ENCODE data around the gene ATAD3B.
"Not testable (repeated sequence)": the region's sequence is repeated elsewhere in the genome, so short reads cannot be mapped to it uniquely, and the experiment has no call there.

Gene ATAD3B

DNA sequence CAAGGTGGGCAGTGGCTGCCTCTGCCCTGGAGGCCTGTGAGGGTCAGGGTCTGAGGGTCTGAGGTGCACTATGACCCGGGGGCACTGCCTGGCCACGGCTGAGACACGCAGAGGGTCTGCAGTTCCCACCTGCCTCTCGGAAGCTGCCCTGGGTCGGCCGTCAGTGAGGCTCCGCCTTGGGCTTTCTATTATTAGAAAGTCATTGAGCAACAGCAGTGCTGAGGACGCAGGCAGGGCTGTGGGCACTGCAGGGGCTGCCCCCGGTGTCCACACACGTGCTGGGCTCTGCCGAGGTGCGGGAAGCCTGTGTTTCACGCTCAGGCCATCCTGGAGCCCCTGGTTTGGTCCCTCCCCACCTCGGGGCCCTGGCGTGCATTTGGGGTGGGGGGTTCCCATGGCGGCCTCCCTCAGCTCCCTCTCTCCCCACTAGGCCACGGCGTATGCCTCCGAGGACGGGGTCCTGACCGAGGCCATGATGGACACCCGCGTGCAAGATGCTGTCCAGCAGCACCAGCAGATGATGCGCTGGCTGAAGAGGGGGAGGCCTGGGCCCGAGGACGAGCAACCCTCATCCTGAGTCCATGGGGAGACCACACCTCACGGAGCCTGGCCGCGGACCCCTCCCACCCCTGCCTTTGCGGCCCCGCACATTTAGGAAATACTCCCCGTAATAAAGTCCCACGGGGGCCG, 37.4 kb downstream of the ATAD3B start:
- in situ Hi-C loops (cut with HindIII; ENCODE audit: low sequenced_read_pairs): not testable (repeated sequence)

DNA sequence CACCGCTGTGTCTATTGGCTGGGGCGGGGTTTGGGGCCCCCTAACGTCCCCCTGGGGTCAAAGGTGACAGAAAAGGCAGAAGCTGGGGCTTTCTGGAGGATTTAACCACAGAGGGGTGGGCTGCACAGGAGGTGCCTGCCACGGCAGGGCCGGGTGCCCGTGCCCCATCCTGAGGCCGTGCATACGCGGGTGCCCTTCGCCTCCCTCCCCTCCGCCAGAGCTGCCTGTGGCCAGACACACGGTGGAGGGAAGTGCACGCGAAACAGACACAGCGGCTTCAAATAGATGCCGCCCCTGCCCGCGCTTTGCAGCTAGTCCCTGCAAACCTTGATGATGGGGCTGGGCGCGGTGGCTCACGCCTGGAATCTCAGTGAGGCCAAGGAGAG, 37.9 kb downstream of the ATAD3B start:
- in situ Hi-C loops (cut with HindIII; ENCODE audit: low sequenced_read_pairs): not testable (repeated sequence)

DNA sequence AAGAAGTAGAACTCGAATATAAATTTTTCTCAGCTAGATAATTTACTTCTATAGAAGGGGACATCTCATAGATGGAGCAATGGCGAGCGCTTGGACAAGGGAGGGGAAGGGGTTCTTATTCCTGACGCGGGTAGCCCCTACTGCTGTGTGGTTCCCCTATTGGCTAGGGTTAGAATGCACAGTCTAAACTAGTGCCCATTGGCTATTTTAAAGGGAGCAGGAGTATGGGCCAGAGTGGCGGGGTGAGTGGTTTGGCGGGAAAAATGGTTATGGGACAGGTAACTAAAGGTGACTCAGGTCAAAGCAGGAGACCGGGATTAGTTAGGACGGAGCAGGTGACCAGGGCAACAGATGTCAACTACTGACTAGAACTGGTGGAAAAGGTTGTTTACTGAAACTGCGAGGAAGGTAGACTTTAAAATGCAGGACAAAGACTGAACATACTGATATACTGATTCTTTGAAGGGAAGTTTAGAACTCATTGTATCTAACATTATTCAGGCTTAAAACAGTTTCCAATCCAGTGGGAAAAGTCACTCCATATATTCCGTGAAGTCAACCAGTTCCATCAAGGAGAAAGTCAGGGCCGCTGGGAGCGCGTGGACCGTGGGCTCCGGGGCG, 39.5 kb downstream of the ATAD3B start:
- in situ Hi-C loops (cut with HindIII; ENCODE audit: low sequenced_read_pairs): no loop called here

DNA sequence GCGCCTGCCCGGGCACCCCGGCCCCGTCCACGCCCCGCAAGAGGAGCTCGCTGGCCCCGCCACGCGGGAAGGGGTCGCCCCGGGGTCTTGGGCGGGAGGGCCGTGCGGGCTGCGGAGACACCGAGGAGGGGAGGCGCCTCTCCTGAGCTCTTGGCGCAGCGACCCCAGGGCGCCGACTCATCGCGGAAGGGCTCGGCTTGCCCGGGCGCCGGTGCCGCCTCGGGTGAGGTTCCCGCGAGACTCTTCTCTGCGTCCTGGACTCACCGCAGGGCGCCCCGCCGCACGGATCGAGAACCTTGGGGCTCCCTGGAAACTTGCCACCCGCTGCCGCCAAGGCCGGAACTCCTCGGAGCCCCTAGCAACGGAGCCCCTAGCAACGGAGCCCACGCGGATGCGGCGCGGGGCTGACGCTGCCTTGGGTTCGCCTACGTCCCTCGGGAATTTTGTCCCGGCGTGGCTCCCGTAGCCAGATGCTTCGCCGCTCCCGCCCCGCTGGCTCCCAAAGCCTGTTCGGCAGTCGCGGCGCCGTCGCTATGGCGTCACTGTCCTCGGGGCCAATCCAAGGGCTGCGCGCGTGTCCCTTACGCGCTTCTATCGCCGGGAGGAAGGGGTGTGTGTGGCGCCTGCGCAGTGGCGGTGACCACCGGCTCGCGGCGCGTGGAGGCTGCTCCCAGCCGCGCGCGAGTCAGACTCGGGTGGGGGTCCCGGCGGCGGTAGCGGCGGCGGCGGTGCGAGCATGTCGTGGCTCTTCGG, 40.1 kb downstream of the ATAD3B start, which contains the start of gene ATAD3A:
Gene ATAD3A, plus strand, starts transcription at position 630 of the 753 bp plus-strand sequence. Its CDS starts 107 bp downstream, at position 737.
- in situ Hi-C loops (cut with HindIII; ENCODE audit: low sequenced_read_pairs): no loop called here

DNA sequence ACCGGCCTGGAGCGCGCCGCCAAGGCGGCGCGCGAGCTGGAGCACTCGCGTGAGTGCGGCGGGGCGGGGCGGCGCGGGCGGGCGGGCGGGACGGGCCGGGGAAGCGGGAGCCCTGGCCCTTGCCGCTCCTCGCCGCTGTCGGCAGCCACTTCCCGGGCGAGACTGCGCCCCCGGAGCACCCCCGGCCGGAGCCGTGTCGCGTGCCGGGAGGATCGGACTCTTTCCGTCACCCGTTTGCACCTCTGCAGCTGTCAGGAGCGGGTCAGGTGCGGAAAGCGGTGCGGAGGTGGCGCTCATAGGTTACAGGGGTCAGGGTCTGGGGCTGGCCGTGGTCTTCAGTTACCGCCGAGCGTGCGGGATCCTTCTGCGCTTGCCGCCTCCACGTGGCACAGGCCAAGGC, 40.9 kb downstream of the ATAD3B start:
- in situ Hi-C loops (cut with HindIII; ENCODE audit: low sequenced_read_pairs): not testable (repeated sequence)

DNA sequence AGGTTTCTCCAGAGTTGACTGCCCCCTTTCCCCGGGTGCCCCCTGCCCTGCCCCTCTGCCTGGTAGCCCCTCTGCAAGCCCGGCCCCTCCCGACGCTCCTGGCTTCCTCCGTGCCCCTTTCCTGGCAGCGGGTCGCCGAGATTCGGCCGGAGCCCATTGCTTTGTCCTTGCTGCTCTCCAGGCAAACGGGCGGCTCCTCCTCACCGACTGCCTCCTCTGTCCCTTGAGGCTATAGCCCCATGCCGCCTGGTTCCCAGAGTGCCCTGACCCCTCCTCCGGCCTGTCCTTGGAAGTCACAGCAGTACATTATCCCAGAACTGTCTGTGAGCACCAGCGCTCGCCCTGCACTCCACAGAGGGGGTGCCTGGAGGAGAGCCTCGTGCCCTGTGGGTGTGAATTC, 42.1 kb downstream of the ATAD3B start:
- in situ Hi-C loops (cut with HindIII; ENCODE audit: low sequenced_read_pairs): not testable (repeated sequence)

DNA sequence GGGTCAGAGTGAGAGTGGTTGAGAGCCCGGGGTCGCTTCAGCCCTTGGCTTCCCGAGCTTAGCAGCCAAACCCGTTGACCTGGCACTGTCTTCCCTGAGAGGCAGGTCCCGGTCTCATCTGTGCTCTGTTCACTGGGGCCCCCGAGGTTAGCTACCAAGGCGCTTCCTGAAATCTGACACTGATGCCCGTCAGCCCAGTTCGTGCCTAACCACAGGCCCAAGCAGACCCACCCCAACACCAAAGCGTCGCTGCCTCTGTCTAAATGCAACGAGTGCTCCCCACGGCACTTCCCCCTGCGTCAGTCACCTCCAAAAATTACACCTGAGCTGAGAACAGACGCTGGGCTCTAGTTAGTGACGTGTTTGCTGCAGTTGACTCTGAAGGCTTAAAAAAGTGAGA, 42.8 kb downstream of the ATAD3B start:
- in situ Hi-C loops (cut with HindIII; ENCODE audit: low sequenced_read_pairs): not testable (repeated sequence)

DNA sequence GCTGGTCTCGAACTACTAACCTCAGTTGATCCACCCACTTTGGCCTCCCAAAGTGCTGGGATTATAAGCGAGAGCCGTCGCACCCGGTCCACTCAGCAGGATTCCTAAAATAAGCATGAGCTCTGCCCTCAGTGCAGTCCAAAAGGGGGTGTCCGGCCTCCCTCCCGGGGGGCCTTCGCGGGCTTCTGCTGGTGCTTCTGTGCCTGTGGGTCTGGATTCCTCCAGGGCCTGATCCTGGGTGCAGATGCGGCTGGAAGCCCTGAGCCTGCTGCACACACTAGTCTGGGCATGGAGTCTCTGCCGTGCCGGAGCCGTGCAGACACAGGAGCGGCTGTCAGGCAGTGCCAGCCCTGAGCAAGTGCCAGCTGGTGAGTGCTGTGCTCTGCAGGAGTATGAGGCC, 45.4 kb downstream of the ATAD3B start:
- in situ Hi-C loops (cut with HindIII; ENCODE audit: low sequenced_read_pairs): not testable (repeated sequence)

DNA sequence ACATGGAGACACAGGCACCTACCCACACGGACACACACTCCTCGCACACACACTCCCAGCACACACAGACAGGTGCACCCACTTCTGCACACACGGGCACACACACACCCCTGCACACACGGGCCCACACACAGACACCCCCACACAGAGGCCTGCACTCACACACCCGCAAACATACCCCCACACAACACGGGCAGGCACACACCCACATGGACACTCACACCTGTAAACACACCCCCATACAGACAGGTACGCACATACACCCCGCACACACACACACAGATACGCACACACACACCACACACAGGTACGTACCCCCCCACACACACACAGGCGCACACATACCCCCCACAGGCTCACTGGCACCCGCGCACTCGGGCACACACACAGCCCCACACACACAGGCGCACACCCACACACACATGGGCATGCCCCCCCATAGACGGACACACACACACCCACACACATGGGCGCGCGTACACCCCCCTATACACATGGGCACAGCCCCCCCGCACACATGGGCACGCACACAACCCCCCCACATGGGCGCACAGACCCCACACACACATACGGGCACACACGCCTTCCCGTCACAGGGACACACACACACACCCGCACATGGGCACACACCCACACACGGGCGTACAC, 46.5 kb downstream of the ATAD3B start:
- in situ Hi-C loops (cut with HindIII; ENCODE audit: low sequenced_read_pairs): no loop called here

DNA sequence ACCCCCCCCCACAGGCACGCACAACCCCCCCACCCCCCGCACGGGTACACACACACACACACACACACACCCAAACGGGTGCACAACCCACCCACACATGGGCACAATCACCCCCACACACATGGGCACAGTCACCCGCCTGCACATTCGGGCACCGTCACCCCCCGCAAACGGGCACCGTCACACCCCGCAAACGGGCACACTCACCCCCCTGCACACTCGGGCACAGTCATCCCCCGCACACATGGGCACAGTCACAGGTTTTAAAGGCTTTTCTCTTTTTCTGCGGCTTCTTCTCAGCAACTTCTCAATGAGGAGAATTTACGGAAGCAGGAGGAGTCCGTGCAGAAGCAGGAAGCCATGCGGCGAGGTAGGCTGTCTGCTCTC, 47.0 kb downstream of the ATAD3B start:
- in situ Hi-C loops (cut with HindIII; ENCODE audit: low sequenced_read_pairs): not testable (repeated sequence)

DNA sequence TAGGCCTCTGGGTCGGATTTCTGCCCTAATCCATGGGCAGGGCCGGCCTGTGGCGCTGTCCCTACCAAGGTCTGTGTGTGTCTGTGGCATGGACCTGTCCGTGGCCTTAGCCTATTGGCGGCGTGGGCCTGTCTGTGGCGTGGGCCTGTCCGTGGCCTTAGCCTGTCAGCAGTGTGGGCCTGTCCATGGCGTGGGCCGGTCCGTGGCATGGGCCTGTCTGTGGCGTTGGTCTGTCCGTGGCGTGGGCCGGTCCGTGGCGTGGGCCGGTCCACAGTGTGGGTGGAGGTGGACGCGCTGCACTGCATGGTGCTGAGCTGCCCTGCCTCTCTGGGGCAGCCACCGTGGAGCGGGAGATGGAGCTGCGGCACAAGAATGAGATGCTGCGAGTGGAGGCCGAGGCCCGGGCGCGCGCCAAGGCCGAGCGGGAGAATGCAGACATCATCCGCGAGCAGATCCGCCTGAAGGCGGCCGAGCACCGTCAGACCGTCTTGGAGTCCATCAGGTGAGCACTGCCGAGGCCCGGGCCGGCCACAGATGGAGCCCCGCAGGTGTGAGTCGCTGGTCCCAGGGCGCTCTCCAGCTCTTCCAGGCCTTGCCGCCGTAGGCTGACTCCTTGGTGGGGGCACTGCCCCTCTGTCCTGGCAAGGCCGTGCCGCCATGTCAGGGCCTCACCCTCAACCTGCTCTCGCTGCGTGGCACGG, 48.4 kb downstream of the ATAD3B start:
- in situ Hi-C loops (cut with HindIII; ENCODE audit: low sequenced_read_pairs): loop anchor here (10.0 kb wide), 1 partner anchor 145 kb away; the partner anchor contains the start of gene AURKAIP1

DNA sequence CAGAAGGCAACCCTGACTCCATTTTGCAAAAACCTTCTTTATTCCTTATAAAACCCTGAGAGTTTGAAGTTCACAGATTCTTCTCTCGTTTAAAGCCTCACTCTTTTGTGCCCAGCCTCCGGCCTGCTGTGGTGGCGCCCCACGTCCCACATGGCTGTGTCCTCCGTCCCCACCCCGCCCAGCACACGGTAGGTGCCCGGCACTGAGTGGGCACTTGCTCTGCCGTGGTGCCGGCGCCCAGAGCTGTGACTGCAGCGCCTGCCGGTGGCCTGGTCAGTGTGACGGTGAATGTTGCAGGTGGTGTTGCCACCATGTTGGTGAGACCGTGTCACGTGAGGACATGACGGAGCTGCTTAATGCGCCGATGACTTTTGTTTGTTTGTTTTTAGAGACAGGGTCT, 49.8 kb downstream of the ATAD3B start:
- in situ Hi-C loops (cut with HindIII; ENCODE audit: low sequenced_read_pairs): loop anchor here (10.0 kb wide), 1 partner anchor 147 kb away; the partner anchor contains the start of gene AURKAIP1

DNA sequence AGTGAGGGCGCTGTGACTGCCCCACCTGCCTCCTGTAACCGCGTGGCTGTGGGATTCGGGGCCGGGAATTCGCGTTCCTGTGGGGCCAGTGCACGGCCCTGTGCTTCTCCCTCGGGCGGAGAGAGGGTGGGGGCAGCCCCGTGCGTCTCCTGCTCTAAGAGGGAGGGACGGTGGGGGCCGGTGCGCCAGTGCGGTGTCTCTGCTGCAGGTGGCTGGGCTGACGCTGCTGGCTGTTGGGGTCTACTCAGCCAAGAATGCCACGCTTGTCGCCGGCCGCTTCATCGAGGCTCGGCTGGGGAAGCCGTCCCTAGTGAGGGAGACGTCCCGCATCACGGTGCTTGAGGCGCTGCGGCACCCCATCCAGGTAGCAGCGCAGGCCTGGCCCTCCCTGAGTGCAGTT, 51.0 kb downstream of the ATAD3B start:
- in situ Hi-C loops (cut with HindIII; ENCODE audit: low sequenced_read_pairs): loop anchor here (10.0 kb wide), 1 partner anchor 148 kb away; the partner anchor contains the start of gene AURKAIP1

DNA sequence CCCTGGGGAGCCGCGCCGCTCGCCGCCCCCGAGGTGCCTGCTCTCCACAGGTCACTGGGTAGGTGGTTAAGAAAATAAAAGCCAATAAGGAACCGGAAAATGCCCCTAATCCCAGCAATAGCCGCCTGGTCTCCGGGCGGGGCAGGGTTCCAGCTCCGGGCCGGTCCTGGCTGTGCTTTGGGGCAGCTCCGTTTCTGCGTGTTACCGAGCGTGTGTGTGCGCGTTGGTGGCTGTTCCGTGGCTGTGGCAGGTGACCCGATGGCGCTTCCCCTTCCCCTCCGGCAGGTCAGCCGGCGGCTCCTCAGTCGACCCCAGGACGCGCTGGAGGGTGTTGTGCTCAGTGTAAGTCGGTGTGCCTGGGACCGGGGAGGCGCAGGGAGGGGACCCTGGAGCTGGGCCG, 51.7 kb downstream of the ATAD3B start:
- in situ Hi-C loops (cut with HindIII; ENCODE audit: low sequenced_read_pairs): loop anchor here (10.0 kb wide), 1 partner anchor 148 kb away; the partner anchor contains the start of gene AURKAIP1

DNA sequence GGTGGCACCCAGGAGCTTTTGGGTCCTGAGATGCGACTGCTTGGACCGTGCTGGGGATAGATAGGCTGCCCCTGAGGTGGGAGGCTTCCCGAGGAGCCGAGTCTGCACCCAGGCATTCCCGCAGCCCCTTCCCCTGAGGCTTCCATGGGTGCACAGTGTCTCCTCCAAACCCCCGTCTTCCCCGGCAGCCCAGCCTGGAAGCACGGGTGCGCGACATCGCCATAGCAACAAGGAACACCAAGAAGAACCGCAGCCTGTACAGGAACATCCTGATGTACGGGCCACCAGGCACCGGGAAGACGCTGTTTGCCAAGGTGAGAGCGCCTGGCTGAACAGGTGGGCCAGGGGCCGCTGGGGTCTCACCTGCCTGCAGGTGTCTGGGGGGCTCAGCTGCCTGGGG, 52.1 kb downstream of the ATAD3B start:
- in situ Hi-C loops (cut with HindIII; ENCODE audit: low sequenced_read_pairs): loop anchor here (10.0 kb wide), 1 partner anchor 149 kb away; the partner anchor contains the start of gene AURKAIP1

DNA sequence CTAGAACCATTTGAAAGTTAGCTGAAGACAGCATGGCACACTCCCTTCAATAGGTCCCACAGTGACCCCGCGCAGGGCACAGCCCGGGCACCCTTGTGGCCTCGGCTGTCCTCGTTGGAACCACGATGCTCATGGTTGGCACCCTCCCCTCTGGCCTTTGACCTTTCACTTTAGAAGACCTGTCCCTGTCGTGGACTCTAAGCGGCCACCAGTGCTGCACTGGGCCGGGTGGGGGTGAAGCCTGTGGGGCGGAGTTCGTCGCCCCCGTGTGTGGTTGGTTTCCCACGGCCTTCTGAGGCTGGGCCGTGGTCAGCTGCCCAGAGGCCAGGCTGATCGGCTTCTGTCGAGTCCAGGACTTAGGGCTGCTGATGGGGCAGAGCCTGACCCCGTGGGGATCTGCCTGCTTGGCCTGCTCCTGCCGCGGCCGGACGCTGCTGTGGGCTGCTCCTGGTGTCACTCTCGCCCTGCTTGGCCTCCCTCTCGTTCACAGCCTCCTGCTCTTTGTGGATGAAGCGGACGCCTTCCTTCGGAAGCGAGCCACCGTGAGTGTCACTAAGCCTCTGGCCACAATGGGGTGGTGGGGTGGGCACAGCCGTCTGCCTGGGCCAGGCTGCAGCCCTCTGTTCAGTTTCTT, 53.3 kb downstream of the ATAD3B start:
- in situ Hi-C loops (cut with HindIII; ENCODE audit: low sequenced_read_pairs): loop anchor here (10.0 kb wide), 1 partner anchor 150 kb away; the partner anchor contains the start of gene AURKAIP1

DNA sequence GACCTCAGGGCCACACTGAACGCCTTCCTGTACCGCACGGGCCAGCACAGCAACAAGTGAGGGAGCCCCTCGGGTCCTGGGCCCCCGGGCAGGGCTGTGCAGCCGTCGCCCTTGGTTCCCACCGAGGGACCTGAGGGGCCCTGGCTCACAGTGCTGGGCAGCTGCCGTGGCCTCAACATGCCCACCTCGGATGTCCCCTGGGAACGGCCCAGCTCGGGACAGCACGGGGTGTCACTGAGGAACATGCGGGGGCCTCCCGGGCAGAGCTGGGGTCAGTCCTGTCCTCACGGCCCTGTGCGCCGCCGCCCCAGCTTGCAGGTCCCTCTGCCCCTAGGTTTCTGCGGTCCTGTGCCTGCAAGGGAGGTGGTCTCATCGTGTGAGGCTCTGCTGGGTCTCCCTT, 54.9 kb downstream of the ATAD3B start:
- in situ Hi-C loops (cut with HindIII; ENCODE audit: low sequenced_read_pairs): loop anchor here (10.0 kb wide), 1 partner anchor 152 kb away; the partner anchor contains the start of gene AURKAIP1

DNA sequence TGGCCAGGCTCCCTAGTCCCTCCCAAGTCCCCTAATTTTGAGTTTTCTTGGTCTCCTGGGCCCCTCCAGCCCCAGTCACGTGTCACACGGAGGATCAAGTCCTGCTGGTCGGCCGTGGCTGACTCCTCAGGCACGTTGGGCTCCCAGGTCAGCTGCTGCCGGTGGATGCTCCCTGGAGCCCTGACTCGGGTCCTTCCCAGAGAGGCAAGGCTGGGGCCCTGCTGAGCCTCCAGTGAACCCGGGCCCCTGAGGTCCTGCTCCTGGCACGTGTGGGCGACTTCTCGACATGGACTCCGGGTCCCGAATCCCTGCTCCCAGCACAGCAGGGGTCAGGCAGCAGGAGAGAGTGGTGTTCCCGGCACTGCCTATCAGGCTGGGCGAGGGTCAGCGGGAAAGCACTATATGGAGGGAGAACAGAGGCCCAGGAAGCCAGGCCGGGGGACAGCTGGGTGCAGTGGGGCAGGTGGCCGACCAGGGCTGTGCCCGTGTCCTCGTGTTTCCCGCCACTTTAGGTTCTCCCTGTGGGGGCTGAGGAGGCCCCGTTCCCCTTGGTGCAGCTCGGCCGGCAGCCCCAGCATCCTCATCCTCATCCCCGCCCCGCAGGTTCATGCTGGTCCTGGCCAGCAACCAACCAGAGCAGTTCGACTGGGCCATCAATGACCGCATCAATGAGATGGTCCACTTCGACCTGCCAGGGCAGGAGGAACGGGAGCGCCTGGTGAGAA, 55.7 kb downstream of the ATAD3B start:
- in situ Hi-C loops (cut with HindIII; ENCODE audit: low sequenced_read_pairs): loop anchor here (10.0 kb wide), 1 partner anchor 152 kb away; the partner anchor contains the start of gene AURKAIP1

Measured in endothelial cell of hepatic sinusoid (primary cell).